Measurements from ENCODE around the gene TMEM63C. TPM values are rescaled to one million over a fixed set of nuclear protein-coding genes. Genes with fewer than 3 reads are reported as not detected.
A peak's percentile ranks its signal among the peaks of the same experiment; 100 is the strongest.

TMEM63C gene
- total RNA-seq, 4 donors from 2014 or later = 3.3 to 43.7 (median 11.3) TPM

- H3K4me3 ChIP-seq = no peak overlapping the region
- H3K36me3 ChIP-seq = no peaks in the 10 kb centered on the region
- H3K9me3 ChIP-seq = no peaks in the 10 kb centered on the region
- DNase-seq = no peak
- peaks cover 0 to 16% (median 7%) of the 10 kb centered on the region in 4 donors for H3K4me1 ChIP-seq
- no peak overlapping the region for H3K27ac ChIP-seq
- TF ChIP-seq POLR2A (IDR thresholded peaks at IDR 0.05) = no peak
- TF ChIP-seq, protein P1, sequence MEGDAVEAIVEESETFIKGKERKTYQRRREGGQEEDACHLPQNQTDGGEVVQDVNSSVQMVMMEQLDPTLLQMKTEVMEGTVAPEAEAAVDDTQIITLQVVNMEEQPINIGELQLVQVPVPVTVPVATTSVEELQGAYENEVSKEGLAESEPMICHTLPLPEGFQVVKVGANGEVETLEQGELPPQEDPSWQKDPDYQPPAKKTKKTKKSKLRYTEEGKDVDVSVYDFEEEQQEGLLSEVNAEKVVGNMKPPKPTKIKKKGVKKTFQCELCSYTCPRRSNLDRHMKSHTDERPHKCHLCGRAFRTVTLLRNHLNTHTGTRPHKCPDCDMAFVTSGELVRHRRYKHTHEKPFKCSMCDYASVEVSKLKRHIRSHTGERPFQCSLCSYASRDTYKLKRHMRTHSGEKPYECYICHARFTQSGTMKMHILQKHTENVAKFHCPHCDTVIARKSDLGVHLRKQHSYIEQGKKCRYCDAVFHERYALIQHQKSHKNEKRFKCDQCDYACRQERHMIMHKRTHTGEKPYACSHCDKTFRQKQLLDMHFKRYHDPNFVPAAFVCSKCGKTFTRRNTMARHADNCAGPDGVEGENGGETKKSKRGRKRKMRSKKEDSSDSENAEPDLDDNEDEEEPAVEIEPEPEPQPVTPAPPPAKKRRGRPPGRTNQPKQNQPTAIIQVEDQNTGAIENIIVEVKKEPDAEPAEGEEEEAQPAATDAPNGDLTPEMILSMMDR (IDR thresholded peaks at IDR 0.05) = no peak
- H3K27me3 ChIP-seq = no peaks in the 10 kb centered on the region
These were observed 2.9 kb upstream of the TMEM63C start for GRCh38 chr14:77178656-77179055.

DNA sequence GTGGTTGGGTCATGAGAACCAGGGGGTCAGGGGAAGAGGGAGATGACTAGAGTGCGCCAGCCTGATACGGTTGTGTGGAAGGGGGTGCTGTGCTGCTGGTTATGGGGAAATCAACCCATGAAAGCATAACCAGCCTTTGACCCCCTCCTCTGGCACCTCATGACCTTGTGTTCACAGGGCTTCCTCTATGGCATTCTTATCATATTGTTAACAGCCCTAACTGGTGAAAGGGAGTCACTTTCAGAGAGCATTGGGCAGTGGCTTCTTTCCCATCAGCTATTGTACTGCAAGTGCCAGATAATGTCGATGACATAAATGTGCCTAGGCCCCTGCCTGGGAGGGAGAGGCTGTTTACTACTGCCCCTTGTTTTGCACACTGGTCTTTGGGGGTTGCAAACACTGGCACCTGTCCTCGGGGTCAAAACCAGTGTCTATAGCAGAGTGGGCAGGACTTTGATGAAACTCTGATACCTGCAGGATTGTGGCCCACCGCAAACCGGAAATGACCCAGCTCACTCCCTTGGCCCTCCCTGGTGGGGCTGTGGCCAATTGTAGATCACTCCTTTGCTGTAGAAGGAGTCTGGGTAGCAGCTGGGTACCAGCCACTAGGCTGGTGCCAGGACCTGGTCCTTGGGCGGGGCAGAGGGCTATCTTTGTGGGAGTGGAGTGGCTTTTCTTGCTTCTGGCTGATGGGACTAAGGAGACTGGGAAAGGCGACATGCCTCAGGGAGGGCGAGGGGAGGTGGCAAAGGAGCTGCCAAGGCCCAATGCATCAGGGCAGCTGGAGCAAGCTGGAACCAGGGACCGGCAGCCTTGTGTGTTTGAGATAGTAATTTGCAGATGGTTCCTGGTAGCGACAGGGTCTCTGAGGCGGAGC is 634 bp upstream of the TMEM63C start:
- TF ChIP-seq POLR2A (IDR thresholded peaks at IDR 0.05) = no peak
- TF ChIP-seq, protein P1 (IDR thresholded peaks at IDR 0.05) = no peak
- no peak for DNase-seq
- Histone ChIP-seq H3K9me3 (no peaks in the 10 kb centered on the region), H3K27me3 (no peaks in the 10 kb centered on the region), H3K4me1 (peaks cover 0 to 21% (median 10%) of the 10 kb centered on the region in 4 donors), H3K27ac (no peak overlapping the region), H3K4me3 (peak overlapping the region; percentile 32 to 56 (median 52)), H3K36me3 (no peaks in the 10 kb centered on the region)

- Histone ChIP-seq H3K27me3 (no peaks in the 10 kb centered on the region), H3K4me1 (peaks cover 0 to 25% (median 10%) of the 10 kb centered on the region in 4 donors), H3K9me3 (no peaks in the 10 kb centered on the region), H3K27ac (peak overlapping the region in 3 of 4 donors; percentile 4 to 79 (median 56)), H3K4me3 (no peak overlapping the region), H3K36me3 (no peaks in the 10 kb centered on the region)
- no peak for TF ChIP-seq POLR2A (IDR thresholded peaks at IDR 0.05)
- TF ChIP-seq, protein P1 (IDR thresholded peaks at IDR 0.05) = no peak
- DNase-seq = no peak
These were observed 2.3 kb downstream of the TMEM63C start for GRCh38 chr14:77183896-77184295.

- Histone ChIP-seq H3K9me3 (no peaks in the 10 kb centered on the region), H3K27me3 (no peaks in the 10 kb centered on the region), H3K4me3 (no peak overlapping the region), H3K36me3 (no peaks in the 10 kb centered on the region), H3K4me1 (peaks cover 0 to 25% (median 10%) of the 10 kb centered on the region in 4 donors), H3K27ac (peak overlapping the region in 2 of 4 donors; percentile 56 to 83)
- TF ChIP-seq, protein P1 (IDR thresholded peaks at IDR 0.05) = no peak
- TF ChIP-seq POLR2A (IDR thresholded peaks at IDR 0.05) = peak in 1 of 2 donors; percentile 53
- peak in 2 of 3 donors; percentile 74 to 78 for DNase-seq
These were observed 2.9 kb downstream of the TMEM63C start for GRCh38 chr14:77184396-77185092.

GRCh38 chr14:77185093-77185465 is 3.5 kb downstream of the TMEM63C start:
- Histone ChIP-seq H3K4me1 (peaks cover 0 to 25% (median 10%) of the 10 kb centered on the region in 4 donors), H3K36me3 (no peaks in the 10 kb centered on the region), H3K27me3 (no peaks in the 10 kb centered on the region), H3K9me3 (no peaks in the 10 kb centered on the region), H3K27ac (peak overlapping the region in 2 of 4 donors; percentile 56 to 83), H3K4me3 (no peak overlapping the region)
- TF ChIP-seq POLR2A (IDR thresholded peaks at IDR 0.05) = no peak
- TF ChIP-seq, protein P1 (IDR thresholded peaks at IDR 0.05) = no peak
- no peak for DNase-seq
